HG03139 (cell line): ENCODE measurements around the gene CHST14.

Experiments used
- ATAC-seq: cut with Tn5 transposase; IDR thresholded peaks from one replicate; pipeline ENCODE4 v1.9.1; 2021; ENCODE audit not compliant: unreplicated experiment

The CHST14 gene

GRCh38 chr15:40470423-40471104 is at the start of gene CHST14:
Gene CHST14 (plus strand): TSS chr15:40470984. CDS start chr15:40471214, 230 bp downstream.
- peak; percentile 70 for ATAC-seq

GRCh38 chr15:40421246-40422157 is 49.3 kb upstream of the CHST14 start:
- peak; percentile 75 for ATAC-seq

- ATAC-seq: no peak
These were observed 46.2 kb upstream of the CHST14 start for GRCh38 chr15:40424483-40425115.

GRCh38 chr15:40425681-40426080 is 45.1 kb upstream of the CHST14 start:
- ATAC-seq: no peak

GRCh38 chr15:40427188-40427587 is 43.6 kb upstream of the CHST14 start:
- no peak for ATAC-seq

- no peak for ATAC-seq
These were observed 42.6 kb upstream of the CHST14 start for GRCh38 chr15:40428185-40428584.

GRCh38 chr15:40429068-40429710 is 41.6 kb upstream of the CHST14 start:
- ATAC-seq: no peak

- ATAC-seq: no peak
These were observed 40.4 kb upstream of the CHST14 start for GRCh38 chr15:40430271-40430805.

GRCh38 chr15:40435023-40435709 is 35.6 kb upstream of the CHST14 start:
- no peak for ATAC-seq

GRCh38 chr15:40435710-40436089 is 35.1 kb upstream of the CHST14 start:
- ATAC-seq: no peak

GRCh38 chr15:40436116-40436891 is 34.5 kb upstream of the CHST14 start:
- ATAC-seq: no peak

- ATAC-seq: no peak
These were observed 33.7 kb upstream of the CHST14 start for GRCh38 chr15:40436892-40437751.

- ATAC-seq: no peak
These were observed 32.8 kb upstream of the CHST14 start for GRCh38 chr15:40437752-40438687.

GRCh38 chr15:40438712-40439111 is 32.1 kb upstream of the CHST14 start:
- no peak for ATAC-seq

GRCh38 chr15:40439461-40439959 is 31.3 kb upstream of the CHST14 start:
- ATAC-seq: no peak

- ATAC-seq: no peak
These were observed 30.6 kb upstream of the CHST14 start for GRCh38 chr15:40439960-40440742.
